Astrocyte (in vitro differentiated cells and primary cell): ENCODE data around the gene PER1. TPM values are rescaled to one million over a fixed set of nuclear protein-coding genes. Genes with fewer than 3 reads are reported as not detected.
A peak's percentile ranks its signal among the peaks of the same experiment; 100 is the strongest.

ENCODE experiments used
- DNase-seq: peaks from one replicate; pipeline ENCODE4 v3.0.0-alpha.2; 2010; ENCODE audit warnings: low read depth
- FAIRE-seq: peaks from 2 replicates; lab custom pipeline; 2011; peaks lifted over from hg19 to GRCh38; lab: Jason Lieb, UNC
- H2AFZ ChIP-seq: 2 replicates; pipeline ENCODE4 v1.6.0; 2012; ENCODE audit warnings: low read depth, low read length, inconsistent platforms
- H3K27ac ChIP-seq: 2 replicates; pipeline ENCODE4 v1.5.1; 2011; ENCODE audit warnings: low read depth, low read length, inconsistent platforms
- H3K27me3 ChIP-seq: 2 replicates; pipeline ENCODE4 v1.6.0; 2011; ENCODE audit warnings: low read length, inconsistent platforms; ENCODE audit not compliant: insufficient read depth
- H3K36me3 ChIP-seq: 2 replicates; pipeline ENCODE4 v1.5.1; 2011; ENCODE audit warnings: low read length, inconsistent platforms; ENCODE audit not compliant: insufficient read depth
- H3K4me1 ChIP-seq: 2 replicates; pipeline ENCODE4 v1.5.1; 2011; ENCODE audit warnings: low read length, inconsistent platforms; ENCODE audit not compliant: insufficient read depth
- H3K4me2 ChIP-seq: 2 replicates; pipeline ENCODE4 v1.6.0; 2012; ENCODE audit warnings: low read length, inconsistent platforms
- H3K4me3 ChIP-seq: 2 replicates; pipeline ENCODE4 v1.5.1; 2011; ENCODE audit warnings: low read depth, mild to moderate bottlenecking, low read length, inconsistent platforms; ENCODE audit not compliant: insufficient read depth
- H3K79me2 ChIP-seq: 2 replicates; pipeline ENCODE4 v1.6.0; 2012; ENCODE audit warnings: mild to moderate bottlenecking, low read length, inconsistent platforms; ENCODE audit not compliant: insufficient read depth
- H3K9ac ChIP-seq: 2 replicates; pipeline ENCODE4 v1.6.0; 2012; ENCODE audit warnings: mild to moderate bottlenecking, low read length, inconsistent platforms
- H3K9me3 ChIP-seq: 2 replicates; pipeline ENCODE4 v1.5.1; 2012; ENCODE audit warnings: low read depth, mild to moderate bottlenecking, low read length, inconsistent platforms; ENCODE audit not compliant: insufficient read depth
- H4K20me1 ChIP-seq: 2 replicates; pipeline ENCODE4 v1.6.0; 2012; ENCODE audit warnings: low read length, inconsistent platforms; ENCODE audit not compliant: insufficient read depth
- H3K27ac Mint-ChIP-seq: one replicate; pipeline ENCODE4 v1.8.0; 2021; ENCODE audit warnings: mild to moderate bottlenecking, mixed read lengths; ENCODE audit not compliant: unreplicated experiment
- H3K27me3 Mint-ChIP-seq: one replicate; pipeline ENCODE4 v1.8.0; 2021; ENCODE audit warnings: low read depth, mixed read lengths; ENCODE audit not compliant: unreplicated experiment
- H3K36me3 Mint-ChIP-seq: one replicate; pipeline ENCODE4 v1.8.0; 2021; ENCODE audit warnings: low read depth, mixed read lengths; ENCODE audit not compliant: unreplicated experiment
- H3K4me1 Mint-ChIP-seq: one replicate; pipeline ENCODE4 v1.8.0; 2021; ENCODE audit warnings: low read depth, mixed read lengths; ENCODE audit not compliant: unreplicated experiment
- H3K4me3 Mint-ChIP-seq: one replicate; pipeline ENCODE4 v1.8.0; 2021; ENCODE audit warnings: mild to moderate bottlenecking, moderate library complexity, mixed read lengths; ENCODE audit not compliant: unreplicated experiment
- H3K9me3 Mint-ChIP-seq: one replicate; pipeline ENCODE4 v1.8.0; 2021; ENCODE audit warnings: mild to moderate bottlenecking, mixed read lengths; ENCODE audit not compliant: unreplicated experiment
- EZH2 ChIP-seq: IDR thresholded peaks from 2 replicates; pipeline ENCODE4 v1.6.1; 2012; ENCODE audit warnings: mild to moderate bottlenecking, low read length, inconsistent platforms; ENCODE audit not compliant: insufficient read depth
- total RNA-seq: library from RNA; stranded (reverse); gene quantifications from 2 replicates; pipeline ENCODE4 v1.2.1, GENCODE V29; 2021
- TF ChIP-seq, protein P1 (sequence below): IDR thresholded peaks from 2 replicates; pipeline ENCODE4 v1.5.1; 2011; ENCODE audit warnings: low read depth, mild to moderate bottlenecking, inconsistent platforms, low read length, moderate library complexity; ENCODE audit not compliant: insufficient read depth

PER1 gene
- total RNA-seq, 1 donor from 2014 or later: 17.0 TPM

DNA sequence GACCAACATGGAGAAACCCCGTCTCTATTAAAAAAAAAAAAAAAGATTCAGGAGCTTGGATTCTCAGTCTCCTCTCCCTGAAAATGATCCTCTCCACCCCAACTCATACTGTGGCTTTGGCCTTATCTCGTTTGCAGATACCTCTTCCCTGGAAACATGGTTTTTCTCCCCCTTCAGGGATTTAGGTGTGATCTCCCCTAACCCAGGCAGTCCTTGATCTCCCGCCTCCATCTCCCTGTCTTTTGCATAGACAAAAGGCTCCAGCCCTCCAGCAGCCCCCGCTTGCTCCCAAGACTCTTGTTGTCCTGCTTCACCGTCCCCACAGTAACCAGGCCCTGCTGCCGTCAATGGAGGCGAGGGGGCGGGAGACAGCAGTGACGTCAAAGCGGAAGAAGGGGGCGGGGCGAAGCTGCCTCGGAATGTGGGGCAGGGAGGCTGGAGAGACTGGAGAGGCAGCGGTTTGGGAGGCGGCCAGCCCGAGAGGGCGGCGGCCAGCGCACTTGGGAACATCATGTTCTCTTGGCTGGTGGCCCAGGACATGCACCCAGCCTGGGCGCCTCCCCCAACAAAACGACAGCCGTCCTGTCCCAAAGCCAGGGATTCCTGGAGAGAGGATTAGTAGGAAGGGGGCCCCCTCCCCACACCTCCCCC lies 1.9 kb upstream of the PER1 start:
- FAIRE-seq: no peak
- no peak overlapping the region for H3K27ac Mint-ChIP-seq

DNA sequence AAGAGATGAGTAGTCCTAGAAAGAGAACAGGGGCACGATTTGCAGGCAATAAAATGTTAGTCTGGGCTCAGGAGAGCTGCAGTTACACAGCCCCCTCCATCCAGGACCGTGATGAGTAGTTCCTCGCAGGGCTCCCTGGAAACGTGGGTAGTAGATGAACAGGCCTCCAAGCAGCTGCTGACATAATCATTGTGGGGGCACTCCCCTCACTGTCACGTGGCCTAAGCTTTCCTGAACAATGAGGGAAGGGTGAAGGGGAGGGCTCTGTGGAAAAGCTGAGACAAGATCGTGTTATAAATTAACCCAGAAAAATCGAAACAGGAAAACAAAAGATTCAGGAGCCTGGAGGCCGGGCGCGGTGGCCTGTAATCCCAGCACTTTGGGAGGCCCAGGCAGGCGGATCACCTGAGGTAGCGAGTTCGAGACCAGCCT lies 1.3 kb upstream of the PER1 start:
- H3K4me2 ChIP-seq: peak overlapping the region; percentile 96
- no peak overlapping the region for H2AFZ ChIP-seq
- H3K27me3 ChIP-seq: no peaks in the 10 kb centered on the region
- H4K20me1 ChIP-seq: peaks cover 19% of the 10 kb centered on the region
- no peaks in the 10 kb centered on the region for H3K9me3 ChIP-seq
- TF ChIP-seq, protein P1, sequence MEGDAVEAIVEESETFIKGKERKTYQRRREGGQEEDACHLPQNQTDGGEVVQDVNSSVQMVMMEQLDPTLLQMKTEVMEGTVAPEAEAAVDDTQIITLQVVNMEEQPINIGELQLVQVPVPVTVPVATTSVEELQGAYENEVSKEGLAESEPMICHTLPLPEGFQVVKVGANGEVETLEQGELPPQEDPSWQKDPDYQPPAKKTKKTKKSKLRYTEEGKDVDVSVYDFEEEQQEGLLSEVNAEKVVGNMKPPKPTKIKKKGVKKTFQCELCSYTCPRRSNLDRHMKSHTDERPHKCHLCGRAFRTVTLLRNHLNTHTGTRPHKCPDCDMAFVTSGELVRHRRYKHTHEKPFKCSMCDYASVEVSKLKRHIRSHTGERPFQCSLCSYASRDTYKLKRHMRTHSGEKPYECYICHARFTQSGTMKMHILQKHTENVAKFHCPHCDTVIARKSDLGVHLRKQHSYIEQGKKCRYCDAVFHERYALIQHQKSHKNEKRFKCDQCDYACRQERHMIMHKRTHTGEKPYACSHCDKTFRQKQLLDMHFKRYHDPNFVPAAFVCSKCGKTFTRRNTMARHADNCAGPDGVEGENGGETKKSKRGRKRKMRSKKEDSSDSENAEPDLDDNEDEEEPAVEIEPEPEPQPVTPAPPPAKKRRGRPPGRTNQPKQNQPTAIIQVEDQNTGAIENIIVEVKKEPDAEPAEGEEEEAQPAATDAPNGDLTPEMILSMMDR: no peak
- TF ChIP-seq EZH2: no peak
- DNase-seq: peak; percentile 97
- H3K27ac ChIP-seq: peak overlapping the region; percentile 99
- peak overlapping the region; percentile 40 for H3K4me3 ChIP-seq
- Mint-ChIP-seq H3K27ac (no peak overlapping the region), H3K4me1 (peaks cover 19% of the 10 kb centered on the region), H3K36me3 (peaks cover 4% of the 10 kb centered on the region), H3K9me3 (no peaks in the 10 kb centered on the region), H3K27me3 (no peaks in the 10 kb centered on the region), H3K4me3 (peak overlapping the region; percentile 24)
- peak overlapping the region; percentile 91 for H3K9ac ChIP-seq
- H3K79me2 ChIP-seq: peaks cover 4% of the 10 kb centered on the region
- H3K36me3 ChIP-seq: peaks cover 3% of the 10 kb centered on the region
- peak; percentile 43 for FAIRE-seq
- H3K4me1 ChIP-seq: peaks cover 58% of the 10 kb centered on the region

More for the DNA sequence above, 1.9 kb upstream of the PER1 start:
- H3K79me2 ChIP-seq: peaks cover 4% of the 10 kb centered on the region
- H3K4me1 ChIP-seq: peaks cover 60% of the 10 kb centered on the region
- TF ChIP-seq EZH2: no peak
- TF ChIP-seq, protein P1: no peak
- H3K36me3 Mint-ChIP-seq: peaks cover 6% of the 10 kb centered on the region
- peaks cover 23% of the 10 kb centered on the region for H4K20me1 ChIP-seq
- H3K4me3 ChIP-seq: peak overlapping the region; percentile 40
- no peak overlapping the region for H2AFZ ChIP-seq
- H3K27me3 ChIP-seq: no peaks in the 10 kb centered on the region
- H3K4me3 Mint-ChIP-seq: peak overlapping the region; percentile 79
- peak overlapping the region; percentile 91 for H3K9ac ChIP-seq
- peak; percentile 96 for DNase-seq
- H3K9me3 Mint-ChIP-seq: no peaks in the 10 kb centered on the region
- H3K9me3 ChIP-seq: no peaks in the 10 kb centered on the region
- peaks cover 19% of the 10 kb centered on the region for H3K4me1 Mint-ChIP-seq
- peak overlapping the region; percentile 96 for H3K4me2 ChIP-seq
- H3K27ac ChIP-seq: peak overlapping the region; percentile 99
- peaks cover 3% of the 10 kb centered on the region for H3K36me3 ChIP-seq
- H3K27me3 Mint-ChIP-seq: no peaks in the 10 kb centered on the region

DNA sequence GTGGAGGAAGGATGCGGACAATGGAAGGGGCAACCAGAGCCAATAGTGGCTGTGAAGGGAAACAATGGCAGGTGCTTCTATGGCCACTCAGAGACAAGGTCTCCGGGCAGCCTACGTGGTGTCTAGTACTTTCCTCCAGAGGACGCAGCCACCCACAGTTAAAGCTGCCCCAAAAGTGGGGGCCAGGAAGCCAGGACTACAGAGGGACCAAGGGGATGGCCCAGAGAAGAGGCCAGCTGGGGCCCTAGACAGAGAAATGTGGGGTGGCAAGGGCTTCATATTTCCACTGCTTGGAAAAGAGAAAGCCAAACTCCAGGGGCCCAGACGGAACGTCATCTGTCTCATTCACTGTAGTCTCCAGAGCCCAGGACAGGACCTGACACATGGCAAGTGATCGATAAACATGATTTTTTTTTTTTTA lies 837 bp upstream of the PER1 start:
- H3K27ac Mint-ChIP-seq: no peak overlapping the region
- TF ChIP-seq EZH2: no peak
- TF ChIP-seq, protein P1: no peak
- H2AFZ ChIP-seq: no peak overlapping the region
- H3K4me1 Mint-ChIP-seq: peaks cover 19% of the 10 kb centered on the region
- peak overlapping the region; percentile 99 for H3K27ac ChIP-seq
- H3K4me3 Mint-ChIP-seq: peak overlapping the region; percentile 24
- peak overlapping the region; percentile 91 for H3K9ac ChIP-seq
- H3K27me3 Mint-ChIP-seq: no peaks in the 10 kb centered on the region
- H3K4me2 ChIP-seq: peak overlapping the region; percentile 96
- peaks cover 4% of the 10 kb centered on the region for H3K79me2 ChIP-seq
- DNase-seq: no peak
- no peaks in the 10 kb centered on the region for H3K9me3 ChIP-seq
- H3K9me3 Mint-ChIP-seq: no peaks in the 10 kb centered on the region
- peaks cover 17% of the 10 kb centered on the region for H4K20me1 ChIP-seq
- H3K36me3 ChIP-seq: no peaks in the 10 kb centered on the region
- H3K27me3 ChIP-seq: no peaks in the 10 kb centered on the region
- H3K36me3 Mint-ChIP-seq: peaks cover 7% of the 10 kb centered on the region
- H3K4me1 ChIP-seq: peaks cover 57% of the 10 kb centered on the region
- peak overlapping the region; percentile 73 for H3K4me3 ChIP-seq
- FAIRE-seq: no peak
